Stimulated activated CD4-positive, alpha-beta T cell treated with anti-CD3 and anti-CD28 coated beads, Interleukin-4, amount 100 ng/mL, for 48 hours (primary cell): Measurements from ENCODE around the gene R3HDM2.

Experiments
- DNase-seq, 2 donors: peaks; one replicate each; pipeline ENCODE4 v3.0.0-alpha.2; 2020; ENCODE audit warnings: low read depth in 2 of 2

R3HDM2 gene

GRCh38 chr12:57229634-57230380, 201.0 kb downstream of the R3HDM2 start, which contains the start of gene SHMT2:
Gene SHMT2 (plus strand): TSS chr12:57229711. CDS start chr12:57229779, 68 bp downstream.
- DNase-seq, result peak; percentile 88 to 95

- DNase-seq, result no peak
Observed at GRCh38 chr12:57229046-57229633, 201.7 kb downstream of the R3HDM2 start.

DNA sequence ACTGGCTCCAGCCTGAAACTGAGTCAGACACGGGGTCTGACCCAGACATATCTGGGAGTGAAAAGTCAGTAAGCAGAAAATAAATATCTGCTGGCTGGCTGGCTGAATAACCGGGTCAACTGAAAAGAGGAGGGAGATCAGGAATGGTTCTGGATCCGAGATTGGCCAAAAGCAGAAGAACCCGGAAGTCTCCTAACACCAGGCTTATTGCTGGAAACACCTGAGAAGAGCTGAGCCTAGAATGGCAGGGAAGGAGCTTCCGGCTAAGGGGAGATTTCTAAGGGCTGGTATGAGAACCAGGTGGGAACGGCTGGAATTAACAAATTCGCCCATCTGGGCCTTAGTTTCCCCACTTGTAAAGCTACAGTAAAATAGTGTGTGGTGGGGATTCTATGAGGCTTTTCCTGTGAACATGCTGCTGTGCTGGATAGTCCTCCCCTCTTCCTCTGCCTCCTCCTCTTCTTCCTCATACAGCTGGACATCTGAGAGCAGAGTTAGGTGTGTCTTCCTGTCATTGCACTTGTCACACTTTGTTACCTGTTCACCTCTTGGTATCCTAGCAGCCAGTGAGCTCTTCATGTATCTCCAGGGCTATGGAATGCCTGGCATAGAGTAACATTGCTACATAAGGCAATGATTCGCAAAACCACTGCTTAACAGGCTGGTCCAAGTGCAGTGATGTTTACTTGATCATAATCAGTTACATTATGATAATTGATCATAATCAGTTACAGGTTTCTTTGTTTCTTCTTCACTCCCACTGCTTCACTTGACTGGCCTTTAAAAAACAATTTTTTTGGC, 203.3 kb downstream of the R3HDM2 start:
- no peak for DNase-seq

DNA sequence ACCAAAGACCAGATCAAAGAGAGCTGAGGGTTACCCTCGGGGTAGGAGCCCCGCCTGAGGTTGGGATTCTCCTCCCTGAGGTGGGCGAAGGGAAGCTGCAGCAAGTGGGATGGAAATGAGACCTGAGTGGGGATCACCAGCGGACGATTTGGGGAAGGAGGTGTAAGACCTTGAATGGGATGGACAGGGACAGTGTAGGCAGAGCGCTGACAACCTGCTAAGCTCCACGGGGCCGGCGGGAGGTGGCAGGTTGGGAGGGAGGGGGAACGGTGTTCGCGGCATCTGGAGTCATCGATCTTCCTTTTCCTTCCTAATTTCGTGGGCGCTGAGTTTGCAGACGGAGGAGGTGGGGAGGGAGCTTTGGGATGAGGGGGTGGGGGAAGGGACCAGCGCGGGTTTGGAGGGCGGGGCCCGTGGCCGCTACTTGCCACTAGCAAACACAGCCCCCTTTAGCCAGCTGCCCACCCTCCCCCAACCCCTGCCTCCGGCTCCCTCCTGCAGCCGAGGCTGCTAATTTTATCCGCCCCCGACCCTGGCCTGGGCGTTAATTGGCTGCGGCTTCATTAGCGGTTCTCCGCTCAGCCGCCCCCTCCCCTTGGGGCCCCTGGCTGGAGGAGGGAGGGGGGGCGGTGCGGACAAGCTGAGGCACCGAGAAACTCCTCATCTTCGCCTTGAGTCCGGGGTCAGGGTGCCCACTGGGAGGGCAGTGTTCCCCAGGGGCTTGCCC, 204.1 kb downstream of the R3HDM2 start:
- no peak for DNase-seq

- DNase-seq, result no peak
Observed at GRCh38 chr12:57225680-57226210, 205.1 kb downstream of the R3HDM2 start.

GRCh38 chr12:57224973-57225679, 205.7 kb downstream of the R3HDM2 start:
- peak in 1 of 2 donors; percentile 61 for DNase-seq

GRCh38 chr12:57224278-57224972, 206.4 kb downstream of the R3HDM2 start:
- no peak for DNase-seq

- DNase-seq, result no peak
Observed at GRCh38 chr12:57223191-57224165, 207.4 kb downstream of the R3HDM2 start.

DNA sequence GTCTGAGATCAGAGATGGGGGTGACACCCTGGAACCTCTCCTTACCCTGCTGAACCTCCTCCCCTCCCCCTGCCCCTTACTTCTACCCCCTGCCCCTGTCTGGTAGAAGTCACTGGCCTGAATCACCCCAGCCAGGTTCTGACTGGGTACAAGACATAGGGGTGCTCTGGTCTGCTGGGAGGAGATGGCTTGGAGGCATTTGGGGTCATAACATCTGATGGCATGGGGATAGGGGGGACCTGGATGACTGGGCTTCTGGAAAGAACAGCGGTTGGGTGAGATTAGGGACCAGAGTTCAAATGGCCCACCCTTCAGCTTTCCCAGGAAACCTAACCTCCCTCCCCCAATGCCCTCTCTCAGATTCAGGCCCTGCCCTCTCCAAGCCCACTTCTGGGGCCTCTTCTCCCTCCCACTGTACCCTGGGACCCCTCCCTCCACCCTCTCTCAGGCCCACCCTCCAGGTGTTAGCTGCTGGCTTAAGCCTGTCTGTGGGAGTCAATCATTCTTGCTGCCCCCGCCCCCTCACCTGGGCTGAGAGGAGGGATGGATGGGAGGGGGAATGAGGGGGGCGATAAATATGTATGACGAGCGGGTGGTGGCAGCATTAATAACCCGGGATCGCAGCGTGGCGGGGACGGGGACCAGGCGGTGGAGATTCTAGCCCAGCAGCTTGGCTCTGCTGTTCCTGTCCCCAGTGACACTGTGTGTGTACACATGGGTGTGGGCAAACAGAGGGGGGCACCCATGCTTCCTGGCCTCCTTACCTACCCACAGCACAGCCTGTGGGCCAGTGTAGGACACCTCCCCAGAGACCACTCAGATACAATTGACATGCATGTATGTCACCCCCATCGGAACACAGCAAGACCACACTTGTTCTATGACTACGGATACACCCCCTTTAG, 208.3 kb downstream of the R3HDM2 start:
- DNase-seq, result no peak

DNA sequence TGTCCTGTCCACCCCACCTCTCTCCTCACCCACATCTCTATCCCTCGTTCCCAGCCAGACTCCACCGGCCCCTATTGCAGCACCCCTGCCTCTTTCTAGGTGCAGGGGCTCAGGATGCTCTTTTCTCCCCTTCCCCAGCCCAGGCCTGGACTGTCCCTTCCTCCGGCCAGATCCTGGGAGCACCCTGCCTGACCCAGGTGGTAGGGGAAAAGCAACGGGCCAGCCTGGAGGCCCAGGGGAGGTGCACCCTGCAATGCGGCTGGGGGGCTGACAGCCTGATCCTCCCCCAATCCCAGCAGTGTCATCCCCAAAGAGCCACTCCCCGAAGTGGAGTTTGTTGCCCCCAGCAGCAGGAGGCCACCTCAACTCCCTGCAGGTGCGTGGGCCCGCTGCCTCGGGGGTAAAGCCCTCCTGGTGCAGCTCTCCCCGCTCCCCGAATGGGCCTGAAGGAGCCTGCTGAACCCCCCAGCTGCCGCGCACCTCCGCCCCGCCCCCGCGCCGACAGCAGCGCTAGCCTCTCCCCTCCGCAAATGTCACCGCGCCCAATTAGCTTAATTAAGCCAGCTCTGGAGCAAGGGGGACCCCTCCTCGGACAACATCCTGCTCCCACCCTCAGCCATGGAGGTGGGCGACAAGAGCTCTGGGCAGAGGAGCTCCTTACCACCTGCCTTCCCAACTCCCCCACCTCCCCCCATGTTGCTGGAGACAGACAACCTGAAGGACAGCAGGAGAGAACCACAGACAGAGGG, 209.5 kb downstream of the R3HDM2 start:
- DNase-seq, result no peak

- no peak for DNase-seq
Observed at GRCh38 chr12:57220770-57221168, 210.1 kb downstream of the R3HDM2 start.

- DNase-seq, result no peak
Observed at GRCh38 chr12:57219993-57220754, 210.7 kb downstream of the R3HDM2 start.

- DNase-seq, result no peak
Observed at GRCh38 chr12:57219205-57219992, 211.4 kb downstream of the R3HDM2 start.

GRCh38 chr12:57218030-57218853, 212.6 kb downstream of the R3HDM2 start:
- no peak for DNase-seq
